ENCODE measurements around the gene MYO1D. TPM values are rescaled to one million over a fixed set of nuclear protein-coding genes. Genes with fewer than 3 reads are reported as not detected.
"Not testable (repeated sequence)": the region's sequence is repeated elsewhere in the genome, so short reads cannot be mapped to it uniquely, and the experiment has no call there.

Gene MYO1D
- total RNA-seq, 2 experiments from 2014 or later = 8.7 to 8.8 TPM

- H3K27ac Mint-ChIP-seq = no peak overlapping the region
- H3K4me1 Mint-ChIP-seq = no peaks in the 10 kb centered on the region
- peaks cover 3% of the 10 kb centered on the region for H3K9me3 Mint-ChIP-seq (ENCODE audit: low read depth)
- ChIA-PET CTCF (interaction anchor here (0.5 kb wide), 1 partner anchor 64 kb away, joined by 4 read pairs; no protein-coding TSS in a partner anchor), POLR2A (no interaction called here)
- ATAC-seq (no peak), DNase-seq (no peak)
- intact Hi-C loops (cut with DNase I, micrococcal nuclease) = no loop called here
- no peaks in the 10 kb centered on the region for H3K27me3 Mint-ChIP-seq
- no peaks in the 10 kb centered on the region for H3K36me3 Mint-ChIP-seq (ENCODE audit: low read depth)
- H3K4me3 Mint-ChIP-seq = no peak overlapping the region
Observed at GRCh38 chr17:32731556-32732295, 145.2 kb downstream of the MYO1D start.

GRCh38 chr17:32727681-32728080 lies 149.2 kb downstream of the MYO1D start:
- Mint-ChIP-seq H3K9me3 (ENCODE audit: low read depth) (peaks cover 9% of the 10 kb centered on the region), H3K36me3 (ENCODE audit: low read depth) (peaks cover 8% of the 10 kb centered on the region)
- CTCF ChIA-PET = interaction anchor here (0.9 to 1.4 kb wide), 3 partner anchors 20 to 55 kb away, joined by 3 read pairs; no protein-coding TSS in a partner anchor

GRCh38 chr17:32725697-32726096 lies 151.2 kb downstream of the MYO1D start:
- H3K9me3 Mint-ChIP-seq (ENCODE audit: low read depth) = peaks cover 6% of the 10 kb centered on the region
- peaks cover 8% of the 10 kb centered on the region for H3K36me3 Mint-ChIP-seq (ENCODE audit: low read depth)
- H3K4me3 Mint-ChIP-seq = no peak overlapping the region
- ATAC-seq (no peak), DNase-seq (no peak)
- no peak overlapping the region for H3K27ac Mint-ChIP-seq
- CTCF ChIA-PET = no interaction called here
- intact Hi-C loops (cut with DNase I, micrococcal nuclease) = no loop called here
- no peaks in the 10 kb centered on the region for H3K4me1 Mint-ChIP-seq
- H3K27me3 Mint-ChIP-seq = no peaks in the 10 kb centered on the region
- POLR2A ChIA-PET = no interaction called here

More at GRCh38 chr17:32727681-32728080, 149.2 kb downstream of the MYO1D start:
- intact Hi-C loops (cut with DNase I, micrococcal nuclease) = no loop called here
- H3K27ac Mint-ChIP-seq = no peak overlapping the region
- H3K4me1 Mint-ChIP-seq = no peaks in the 10 kb centered on the region
- H3K27me3 Mint-ChIP-seq = no peaks in the 10 kb centered on the region
- ATAC-seq = no peak
- POLR2A ChIA-PET = no interaction called here
- no peak overlapping the region for H3K4me3 Mint-ChIP-seq
- no peak for DNase-seq

GRCh38 chr17:32723310-32723955 lies 153.5 kb downstream of the MYO1D start:
- intact Hi-C loops (cut with DNase I, micrococcal nuclease) = no loop called here
- Mint-ChIP-seq H3K27ac (no peak overlapping the region), H3K27me3 (no peaks in the 10 kb centered on the region), H3K4me3 (no peak overlapping the region), H3K36me3 (ENCODE audit: low read depth) (peaks cover 9% of the 10 kb centered on the region), H3K9me3 (ENCODE audit: low read depth) (peaks cover 6% of the 10 kb centered on the region), H3K4me1 (no peaks in the 10 kb centered on the region)
- ChIA-PET POLR2A (no interaction called here), CTCF (interaction anchor here (0.5 kb wide), 2 partner anchors 63 to 1636 kb away, joined by 3 read pairs; no protein-coding TSS in a partner anchor)
- DNase-seq (no peak), ATAC-seq (no peak)

- DNase-seq (no peak), ATAC-seq (no peak)
- Mint-ChIP-seq H3K27ac (no peak overlapping the region), H3K9me3 (ENCODE audit: low read depth) (peaks cover 6% of the 10 kb centered on the region), H3K4me3 (no peak overlapping the region), H3K36me3 (ENCODE audit: low read depth) (peaks cover 11% of the 10 kb centered on the region), H3K4me1 (no peaks in the 10 kb centered on the region), H3K27me3 (no peaks in the 10 kb centered on the region)
- intact Hi-C loops (cut with DNase I, micrococcal nuclease) = no loop called here
- CTCF ChIA-PET = interaction anchor here (0.5 kb wide), 1 partner anchor 64 kb away, joined by 3 read pairs; no protein-coding TSS in a partner anchor
- POLR2A ChIA-PET = no interaction called here
Observed at GRCh38 chr17:32722733-32723132, 154.2 kb downstream of the MYO1D start.

- Mint-ChIP-seq H3K4me3 (no peak overlapping the region), H3K9me3 (ENCODE audit: low read depth) (peaks cover 3% of the 10 kb centered on the region), H3K4me1 (no peaks in the 10 kb centered on the region), H3K27me3 (no peaks in the 10 kb centered on the region), H3K36me3 (ENCODE audit: low read depth) (peaks cover 9% of the 10 kb centered on the region), H3K27ac (no peak overlapping the region)
- POLR2A ChIA-PET = no interaction called here
- CTCF ChIA-PET = no interaction called here
- intact Hi-C loops (cut with DNase I, micrococcal nuclease) = no loop called here
- ATAC-seq = no peak
- DNase-seq = no peak
Observed at GRCh38 chr17:32720671-32721070, 156.3 kb downstream of the MYO1D start.

GRCh38 chr17:32719689-32720088 lies 157.2 kb downstream of the MYO1D start:
- ChIA-PET POLR2A (no interaction called here), CTCF (no interaction called here)
- Mint-ChIP-seq H3K27me3 (no peaks in the 10 kb centered on the region), H3K4me1 (no peaks in the 10 kb centered on the region), H3K36me3 (ENCODE audit: low read depth) (peaks cover 3% of the 10 kb centered on the region), H3K4me3 (no peak overlapping the region), H3K27ac (no peak overlapping the region), H3K9me3 (ENCODE audit: low read depth) (no peaks in the 10 kb centered on the region)
- intact Hi-C loops (cut with DNase I, micrococcal nuclease) = loop anchor here in 1 of 2 experiments (2.0 kb wide), 1 partner anchor 19 kb away; no protein-coding TSS in a partner anchor
- ATAC-seq (no peak), DNase-seq (no peak)

GRCh38 chr17:32714922-32715321 lies 162.0 kb downstream of the MYO1D start:
- POLR2A ChIA-PET = not testable (repeated sequence)

GRCh38 chr17:32714206-32714605 lies 162.7 kb downstream of the MYO1D start:
- ATAC-seq; H3K9me3 Mint-ChIP-seq (ENCODE audit: low read depth); H3K4me3 Mint-ChIP-seq; H3K4me1 Mint-ChIP-seq; POLR2A ChIA-PET; CTCF ChIA-PET; H3K27ac Mint-ChIP-seq; DNase-seq; H3K27me3 Mint-ChIP-seq; intact Hi-C loops (cut with DNase I, micrococcal nuclease): not testable (repeated sequence)
- H3K36me3 Mint-ChIP-seq (ENCODE audit: low read depth) = peaks cover 12% of the 10 kb centered on the region

More at GRCh38 chr17:32714922-32715321, 162.0 kb downstream of the MYO1D start:
- H3K36me3 Mint-ChIP-seq (ENCODE audit: low read depth) = peaks cover 12% of the 10 kb centered on the region
- CTCF ChIA-PET = interaction anchor here (1.1 kb wide), 1 partner anchor 56 kb away, joined by 3 read pairs; no protein-coding TSS in a partner anchor
- H3K4me3 Mint-ChIP-seq; H3K9me3 Mint-ChIP-seq (ENCODE audit: low read depth); H3K4me1 Mint-ChIP-seq; ATAC-seq; H3K27me3 Mint-ChIP-seq; DNase-seq; H3K27ac Mint-ChIP-seq; intact Hi-C loops (cut with DNase I, micrococcal nuclease): not testable (repeated sequence)

- POLR2A ChIA-PET = no interaction called here
- CTCF ChIA-PET = interaction anchor here (0.5 to 1.7 kb wide), 4 partner anchors 54 to 868 kb away, joined by 3 to 5 read pairs (median 3); no protein-coding TSS in a partner anchor
- Mint-ChIP-seq H3K27me3 (no peaks in the 10 kb centered on the region), H3K4me1 (no peaks in the 10 kb centered on the region), H3K4me3 (no peak overlapping the region), H3K27ac (no peak overlapping the region), H3K36me3 (ENCODE audit: low read depth) (peaks cover 10% of the 10 kb centered on the region), H3K9me3 (ENCODE audit: low read depth) (no peaks in the 10 kb centered on the region)
- DNase-seq (no peak), ATAC-seq (no peak)
- intact Hi-C loops (cut with DNase I, micrococcal nuclease) = no loop called here
Observed at GRCh38 chr17:32713081-32713480, 163.8 kb downstream of the MYO1D start.

GRCh38 chr17:32709562-32709961 lies 167.4 kb downstream of the MYO1D start:
- ChIA-PET POLR2A (no interaction called here), CTCF (interaction anchor here (1.0 kb wide), 1 partner anchor 12 kb away, joined by 3 read pairs; no protein-coding TSS in a partner anchor)
- Mint-ChIP-seq H3K36me3 (ENCODE audit: low read depth) (peaks cover 9% of the 10 kb centered on the region), H3K27me3 (no peaks in the 10 kb centered on the region), H3K4me3 (no peak overlapping the region), H3K4me1 (no peaks in the 10 kb centered on the region), H3K27ac (no peak overlapping the region), H3K9me3 (ENCODE audit: low read depth) (no peaks in the 10 kb centered on the region)
- intact Hi-C loops (cut with DNase I, micrococcal nuclease) = no loop called here
- DNase-seq (no peak), ATAC-seq (no peak)

GRCh38 chr17:32701871-32702270 lies 175.1 kb downstream of the MYO1D start:
- ATAC-seq = no peak
- peaks cover 4% of the 10 kb centered on the region for H3K4me1 Mint-ChIP-seq
- POLR2A ChIA-PET = no interaction called here
- no peaks in the 10 kb centered on the region for H3K36me3 Mint-ChIP-seq (ENCODE audit: low read depth)
- intact Hi-C loops (cut with DNase I, micrococcal nuclease) = no loop called here
- H3K4me3 Mint-ChIP-seq = no peak overlapping the region
- no peaks in the 10 kb centered on the region for H3K27me3 Mint-ChIP-seq
- DNase-seq = no peak
- CTCF ChIA-PET = interaction anchor here (0.6 to 0.8 kb wide), 3 partner anchors 43 to 213 kb away, joined by 3 to 4 read pairs (median 3); no protein-coding TSS in a partner anchor
- no peaks in the 10 kb centered on the region for H3K9me3 Mint-ChIP-seq (ENCODE audit: low read depth)
- no peak overlapping the region for H3K27ac Mint-ChIP-seq
